GM18907 (cell line): Measurements from ENCODE around the gene PAPLN.
A peak's percentile ranks its signal among the peaks of the same experiment; 100 is the strongest.

ENCODE experiments used
- ATAC-seq: cut with Tn5 transposase; IDR thresholded peaks from one replicate; pipeline ENCODE4 v1.9.1; 2021; ENCODE audit warnings: mild to moderate bottlenecking, moderate library complexity; ENCODE audit not compliant: unreplicated experiment

Gene PAPLN

DNA sequence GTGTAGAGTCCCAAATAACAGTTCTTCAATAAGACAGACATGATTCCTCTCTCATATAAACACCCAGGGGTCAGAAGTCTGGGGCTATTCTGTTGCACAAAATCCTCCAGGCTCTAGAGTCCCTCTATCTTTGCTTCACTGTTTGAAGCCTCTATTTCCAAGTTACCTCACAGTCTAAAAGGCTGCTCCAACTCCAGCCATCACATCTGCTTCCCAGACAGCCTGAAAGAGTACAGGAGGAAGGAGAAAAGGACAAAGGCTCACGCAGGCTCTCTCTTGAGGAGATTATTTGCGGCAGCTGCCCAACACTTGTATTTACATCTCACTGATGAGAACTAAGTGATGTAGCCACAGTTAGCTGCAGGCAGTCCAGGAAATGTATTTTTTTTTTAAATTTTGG, 6.4 kb downstream of the PAPLN start:
- ATAC-seq = no peak

DNA sequence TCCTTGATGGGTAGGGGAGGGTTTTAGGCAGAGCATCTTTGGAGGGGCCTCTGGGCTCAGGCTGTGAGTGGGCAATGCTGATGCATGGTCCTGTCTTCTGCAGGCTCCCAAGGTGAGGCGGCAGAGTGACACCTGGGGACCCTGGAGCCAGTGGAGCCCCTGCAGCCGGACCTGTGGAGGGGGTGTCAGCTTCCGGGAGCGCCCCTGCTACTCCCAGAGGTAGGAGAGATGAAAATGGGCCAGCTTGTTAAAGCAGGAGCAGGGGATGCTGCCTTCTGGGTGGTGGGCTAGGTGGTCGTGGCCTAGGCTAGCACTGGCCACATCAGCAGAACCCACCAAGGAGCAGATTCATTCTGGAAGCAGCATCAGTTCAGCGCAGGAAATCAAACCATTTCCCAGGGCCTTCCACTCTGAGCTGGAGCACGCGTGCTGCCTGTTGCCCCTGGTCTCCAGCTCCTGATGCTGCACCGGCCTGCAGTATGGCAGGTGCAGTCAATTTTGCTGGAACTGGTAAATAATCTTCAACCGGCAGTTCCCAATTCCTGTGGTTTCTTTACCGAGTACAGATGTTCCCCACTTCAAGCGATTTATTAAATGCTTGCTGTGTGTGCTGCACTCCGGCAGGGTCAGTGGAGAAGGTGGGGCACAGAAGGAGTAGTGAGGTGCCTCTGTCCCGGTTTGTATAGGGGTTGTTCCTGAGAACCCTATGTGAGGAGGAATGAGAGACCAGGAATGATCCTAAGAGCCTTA, 7.4 kb downstream of the PAPLN start:
- ATAC-seq = no peak

DNA sequence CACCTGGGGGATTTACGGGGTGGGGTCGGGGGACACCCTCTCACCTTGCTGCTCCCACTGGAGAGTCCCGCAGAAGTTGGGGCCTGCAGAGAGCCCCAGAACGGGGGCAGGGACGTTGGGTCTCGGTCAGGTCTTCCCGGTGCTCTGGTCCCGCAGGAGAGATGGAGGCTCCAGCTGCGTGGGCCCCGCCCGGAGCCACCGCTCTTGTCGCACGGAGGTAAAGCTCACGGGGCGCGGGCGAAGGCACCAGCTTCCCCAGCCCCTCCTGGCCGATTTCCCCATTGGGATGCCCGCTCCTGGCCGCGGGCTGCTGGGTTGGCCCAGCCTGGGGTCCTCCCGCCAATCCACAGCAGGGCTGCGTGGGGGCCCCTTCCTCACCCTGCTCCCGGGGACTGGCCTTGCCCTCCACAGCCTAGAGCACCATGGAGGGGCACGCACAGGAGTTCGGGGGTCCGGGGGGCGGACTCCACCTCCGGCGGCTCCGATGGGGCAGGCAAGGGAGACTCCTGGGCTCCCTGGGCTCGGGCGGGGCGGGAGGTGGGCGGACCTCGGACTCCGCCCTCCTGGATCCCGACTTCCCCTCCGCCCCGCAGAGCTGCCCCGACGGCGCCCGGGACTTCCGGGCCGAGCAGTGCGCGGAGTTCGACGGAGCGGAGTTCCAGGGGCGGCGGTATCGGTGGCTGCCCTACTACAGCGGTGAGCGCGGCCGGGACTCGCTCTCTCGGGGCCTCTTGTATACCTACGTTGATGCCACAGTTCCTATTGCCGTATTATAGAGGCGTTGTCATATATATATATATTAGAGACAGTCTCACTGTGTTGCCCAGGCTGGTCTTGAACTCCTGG, 8.4 kb downstream of the PAPLN start:
- peak; percentile 62 for ATAC-seq

DNA sequence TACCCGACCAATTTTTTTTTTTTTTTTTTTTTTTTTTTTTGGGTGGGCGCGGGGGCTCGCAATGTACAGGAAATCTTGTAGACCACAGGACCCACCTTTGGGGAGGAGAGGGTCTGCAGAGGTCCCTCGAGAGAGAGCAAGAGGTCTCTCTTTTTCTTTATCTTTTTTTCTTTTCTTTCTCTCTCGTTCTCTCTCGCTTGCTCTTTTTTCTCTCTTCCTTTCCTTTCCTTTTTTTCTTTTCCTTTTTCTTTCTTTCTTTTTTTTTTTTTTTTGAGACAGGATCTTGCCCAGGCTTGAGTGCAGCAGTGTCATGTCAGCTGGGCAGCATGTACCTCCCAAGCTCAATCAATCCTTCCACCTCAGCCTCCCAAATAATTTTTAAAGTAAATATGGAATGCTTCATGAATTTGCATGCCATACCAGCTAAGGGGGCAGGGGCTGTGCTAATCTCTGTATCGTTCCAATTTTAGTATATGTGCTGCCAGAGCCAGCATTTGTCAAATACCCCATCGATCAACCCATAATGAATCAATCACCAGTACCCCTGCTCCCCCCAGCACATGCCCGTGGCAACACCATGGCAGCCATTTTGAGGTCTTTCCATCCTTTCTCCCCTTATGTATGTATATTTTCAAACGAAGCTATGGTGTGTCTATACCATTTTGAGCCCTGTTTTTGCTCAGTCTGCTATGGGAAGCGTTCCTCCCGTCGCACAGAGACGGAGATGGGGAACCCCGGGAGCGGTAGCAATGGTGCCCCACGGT, 9.3 kb downstream of the PAPLN start:
- no peak for ATAC-seq

DNA sequence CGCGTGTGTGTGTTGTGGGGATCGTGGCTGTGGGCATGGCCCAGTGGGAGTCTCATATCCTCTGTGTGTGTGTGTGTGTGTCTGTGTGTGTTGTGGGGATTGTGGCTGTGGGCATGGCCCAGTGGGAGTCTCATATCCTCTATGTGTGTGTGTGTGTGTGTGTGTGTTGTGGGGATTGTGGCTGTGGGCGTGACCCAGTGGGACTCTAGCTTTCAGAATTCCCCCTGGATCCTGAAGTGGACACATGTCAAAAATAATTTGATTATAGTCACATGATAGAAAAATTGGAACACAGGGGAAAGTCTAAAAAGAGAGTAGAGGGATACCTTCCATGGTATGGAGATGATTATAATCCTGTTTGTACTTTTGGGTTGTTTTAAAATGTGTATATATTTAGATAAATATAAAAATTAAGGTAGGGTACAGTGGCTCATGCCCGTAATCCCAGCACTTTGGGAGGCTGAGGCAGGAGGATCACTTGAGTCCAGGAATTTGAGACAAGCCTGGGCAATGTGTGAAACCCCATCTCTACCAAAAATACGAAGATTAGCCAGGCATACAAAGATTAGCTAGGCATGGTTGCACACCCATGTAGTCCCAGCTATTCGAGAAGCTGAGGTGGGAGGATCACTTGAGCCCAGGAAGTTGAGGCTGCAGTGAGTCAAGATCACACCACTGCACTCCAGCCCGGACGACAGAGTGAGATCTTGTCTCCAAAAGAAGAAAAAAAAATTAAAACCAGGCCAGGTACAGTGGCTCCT, 11.0 kb downstream of the PAPLN start:
- ATAC-seq = peak; percentile 48

DNA sequence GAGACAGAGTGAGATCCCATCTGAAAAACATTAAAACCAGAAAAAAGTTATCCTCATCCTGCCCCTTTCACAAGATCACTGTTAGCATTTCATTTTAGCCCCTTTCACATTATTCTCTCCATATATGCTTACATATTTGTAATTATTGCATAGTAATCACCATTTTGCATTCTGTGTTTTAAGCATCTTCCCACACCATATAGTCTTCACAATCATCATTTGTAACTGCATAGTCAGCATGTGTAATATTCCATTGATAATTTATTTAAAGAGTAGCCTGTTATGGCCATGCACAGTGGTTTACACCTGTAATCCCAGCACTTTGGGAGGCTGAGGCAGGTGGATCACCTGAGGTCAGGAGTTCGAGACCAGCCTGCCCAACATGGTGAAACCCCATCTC, 11.8 kb downstream of the PAPLN start:
- ATAC-seq = no peak

DNA sequence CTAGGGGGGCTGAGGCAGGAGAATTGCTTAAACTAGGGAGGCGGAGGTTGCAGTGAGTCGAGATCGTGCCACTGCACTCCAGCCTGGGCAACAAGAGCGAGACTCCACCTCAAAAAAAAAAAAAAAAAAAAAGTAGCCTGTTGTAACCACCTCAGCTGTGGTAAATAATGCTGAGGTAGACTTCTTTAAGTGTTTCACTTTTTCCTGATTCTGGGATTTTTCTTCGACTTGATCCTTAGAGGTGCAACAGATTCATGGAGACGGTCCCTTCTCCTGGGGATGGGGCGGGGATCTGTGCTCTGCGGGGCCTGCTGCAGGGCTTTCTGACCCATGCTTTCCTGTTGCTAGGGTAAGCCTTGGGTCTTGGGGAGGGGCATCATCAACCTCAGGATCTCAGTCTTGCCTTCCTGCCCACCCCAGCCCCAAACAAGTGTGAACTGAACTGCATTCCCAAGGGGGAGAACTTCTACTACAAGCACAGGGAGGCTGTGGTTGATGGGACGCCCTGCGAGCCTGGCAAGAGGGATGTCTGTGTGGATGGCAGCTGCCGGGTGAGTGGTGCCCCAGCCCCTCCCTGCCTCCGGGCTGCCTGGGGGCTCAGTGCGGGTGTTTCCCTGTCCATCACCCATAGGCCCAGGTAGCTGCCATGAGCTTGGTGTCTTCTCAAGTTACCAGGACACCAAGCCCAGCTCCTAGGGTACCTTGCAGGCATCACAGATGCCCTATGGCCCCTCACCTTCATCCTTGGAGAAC, 12.4 kb downstream of the PAPLN start:
- no peak for ATAC-seq

DNA sequence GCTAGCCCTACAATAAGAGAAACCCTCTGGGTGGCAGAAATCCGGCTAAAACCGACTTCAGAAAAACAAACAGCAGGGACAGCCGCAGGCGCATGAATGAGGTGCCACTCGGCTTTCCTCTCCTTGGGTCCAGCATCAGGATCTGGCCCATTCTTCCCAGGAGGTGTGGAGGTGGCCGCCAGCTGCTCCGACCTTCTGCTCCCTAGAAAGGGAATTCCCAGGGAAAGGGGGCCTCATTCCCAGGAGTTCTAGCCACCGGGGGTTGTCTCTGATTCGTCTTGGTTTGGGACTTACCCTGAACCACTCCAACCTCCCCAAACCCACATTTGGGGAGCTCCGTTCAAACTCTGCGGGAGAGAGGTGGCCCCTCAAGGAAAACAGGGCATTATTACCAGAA, 13.0 kb downstream of the PAPLN start:
- ATAC-seq = no peak

DNA sequence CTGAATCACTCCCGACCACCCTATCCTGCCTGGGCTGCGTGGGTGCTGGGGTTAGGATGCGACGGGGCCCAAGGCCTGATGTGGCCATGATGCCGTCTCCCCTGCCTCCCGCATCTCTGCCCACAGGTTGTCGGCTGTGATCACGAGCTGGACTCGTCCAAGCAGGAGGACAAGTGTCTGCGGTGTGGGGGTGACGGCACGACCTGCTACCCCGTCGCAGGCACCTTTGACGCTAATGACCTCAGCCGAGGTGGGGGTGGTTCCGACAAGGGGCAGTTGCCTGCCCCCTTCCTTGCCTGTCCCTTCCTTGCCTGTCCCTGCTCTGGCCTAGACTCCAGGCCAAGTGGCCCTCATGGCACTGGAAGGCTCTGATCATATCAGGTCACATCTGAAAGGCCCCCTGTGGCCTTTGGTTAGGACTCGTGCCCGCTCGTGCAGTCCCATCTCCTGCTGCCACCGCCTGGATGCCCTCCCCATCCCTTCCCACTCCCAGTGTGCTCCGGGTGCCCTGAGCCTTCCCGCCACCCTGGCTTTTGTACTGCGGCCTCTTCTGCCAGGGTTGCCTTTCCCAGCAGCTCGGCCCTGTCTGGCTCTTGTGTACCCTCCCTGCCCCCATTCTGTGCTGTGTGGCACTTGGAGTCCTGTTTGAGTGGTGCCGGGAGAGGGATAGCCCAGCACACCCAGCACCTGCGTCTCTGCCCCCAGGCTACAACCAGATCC, 13.6 kb downstream of the PAPLN start:
- ATAC-seq = no peak

DNA sequence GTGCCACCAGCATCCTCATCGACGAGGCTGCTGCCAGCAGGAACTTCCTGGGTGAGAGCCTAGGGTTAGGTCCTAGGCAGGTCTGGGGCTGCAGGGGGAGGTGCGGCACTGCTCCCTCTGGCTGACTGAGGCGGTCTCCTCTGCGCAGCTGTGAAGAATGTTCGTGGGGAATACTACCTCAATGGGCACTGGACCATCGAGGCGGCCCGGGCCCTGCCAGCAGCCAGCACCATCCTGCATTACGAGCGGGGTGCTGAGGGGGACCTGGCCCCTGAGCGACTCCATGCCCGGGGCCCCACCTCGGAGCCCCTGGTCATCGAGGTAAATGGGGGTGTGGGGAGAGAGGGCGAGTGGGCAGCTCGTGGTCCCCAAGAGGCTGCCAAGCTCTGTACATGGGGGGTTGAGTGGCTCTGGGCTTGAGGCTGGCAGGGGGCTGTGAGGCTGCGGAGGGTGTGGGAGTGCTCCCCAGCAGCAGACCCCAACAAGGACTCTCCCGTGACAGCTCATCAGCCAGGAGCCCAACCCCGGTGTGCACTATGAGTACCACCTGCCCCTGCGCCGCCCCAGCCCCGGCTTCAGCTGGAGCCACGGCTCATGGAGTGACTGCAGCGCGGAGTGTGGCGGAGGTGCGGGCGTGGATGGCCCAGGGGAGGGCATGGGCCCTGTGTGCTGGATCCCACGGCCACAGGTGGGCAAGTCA, 14.4 kb downstream of the PAPLN start:
- no peak for ATAC-seq

DNA sequence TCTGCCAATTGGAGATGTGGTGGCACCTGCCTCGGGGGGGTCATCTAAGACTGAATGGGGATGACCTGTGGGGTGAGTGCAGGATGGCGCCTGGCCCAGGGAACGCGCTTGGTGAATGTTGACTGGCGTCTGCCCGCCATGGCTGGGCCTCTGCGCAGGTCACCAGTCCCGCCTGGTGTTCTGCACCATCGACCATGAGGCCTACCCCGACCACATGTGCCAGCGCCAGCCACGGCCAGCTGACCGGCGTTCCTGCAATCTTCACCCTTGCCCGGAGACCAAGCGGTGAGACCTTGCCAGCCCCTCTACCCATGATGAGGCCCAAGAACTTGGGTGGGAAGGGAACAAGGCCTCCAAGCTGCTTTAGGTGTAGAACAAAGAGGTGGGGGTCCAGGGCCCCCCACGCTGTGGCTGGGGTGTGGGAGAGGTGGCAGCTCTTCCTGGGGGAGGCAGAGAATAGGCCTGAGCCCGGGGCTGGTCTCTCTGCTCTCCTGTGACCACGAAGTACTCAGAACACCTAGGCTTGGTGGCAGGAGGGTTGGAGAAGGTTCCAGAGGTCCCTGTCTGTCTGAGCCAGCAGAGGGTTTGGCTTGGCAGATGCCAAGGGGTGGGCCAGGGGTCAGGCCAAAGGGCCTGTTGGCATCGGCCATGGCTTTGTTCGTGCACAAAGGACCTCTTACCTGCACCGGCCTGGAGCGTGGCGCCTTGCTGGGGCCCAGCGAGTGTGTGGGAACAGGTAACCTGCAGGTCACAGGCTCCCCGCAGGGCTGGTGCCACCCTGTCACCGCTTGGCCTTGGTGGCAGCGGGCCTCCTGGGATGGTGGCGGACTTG, 15.4 kb downstream of the PAPLN start:
- no peak for ATAC-seq

DNA sequence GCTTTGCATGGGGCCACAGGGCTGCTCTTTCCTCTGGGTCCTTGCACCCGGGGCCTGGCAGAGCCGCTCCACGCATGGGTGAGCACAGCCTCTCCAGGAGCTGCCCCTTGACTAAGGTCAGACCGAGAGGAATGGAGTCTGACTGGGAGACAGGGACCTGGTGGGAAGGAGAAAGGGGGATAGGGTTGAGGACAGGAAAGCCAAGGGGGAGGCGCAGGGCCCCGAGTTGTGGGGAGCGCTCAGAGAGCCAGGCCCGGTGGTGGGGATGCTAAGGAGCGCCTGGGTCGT, 16.0 kb downstream of the PAPLN start:
- no peak for ATAC-seq

DNA sequence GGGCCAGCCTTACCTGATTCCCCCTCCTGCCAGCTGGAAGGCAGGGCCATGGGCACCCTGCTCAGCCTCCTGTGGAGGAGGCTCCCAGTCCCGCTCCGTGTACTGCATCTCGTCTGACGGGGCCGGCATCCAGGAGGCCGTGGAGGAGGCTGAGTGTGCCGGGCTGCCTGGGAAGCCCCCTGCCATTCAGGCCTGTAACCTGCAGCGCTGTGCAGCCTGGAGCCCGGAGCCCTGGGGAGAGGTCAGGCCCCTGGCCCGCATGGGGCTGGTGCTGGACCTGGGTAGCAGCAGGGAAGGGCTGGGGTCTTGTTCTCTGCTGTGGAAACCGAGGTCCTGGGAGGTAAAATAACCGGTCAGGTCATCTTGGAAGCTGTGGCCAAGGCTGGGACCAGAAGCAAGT, 16.4 kb downstream of the PAPLN start:
- no peak for ATAC-seq

DNA sequence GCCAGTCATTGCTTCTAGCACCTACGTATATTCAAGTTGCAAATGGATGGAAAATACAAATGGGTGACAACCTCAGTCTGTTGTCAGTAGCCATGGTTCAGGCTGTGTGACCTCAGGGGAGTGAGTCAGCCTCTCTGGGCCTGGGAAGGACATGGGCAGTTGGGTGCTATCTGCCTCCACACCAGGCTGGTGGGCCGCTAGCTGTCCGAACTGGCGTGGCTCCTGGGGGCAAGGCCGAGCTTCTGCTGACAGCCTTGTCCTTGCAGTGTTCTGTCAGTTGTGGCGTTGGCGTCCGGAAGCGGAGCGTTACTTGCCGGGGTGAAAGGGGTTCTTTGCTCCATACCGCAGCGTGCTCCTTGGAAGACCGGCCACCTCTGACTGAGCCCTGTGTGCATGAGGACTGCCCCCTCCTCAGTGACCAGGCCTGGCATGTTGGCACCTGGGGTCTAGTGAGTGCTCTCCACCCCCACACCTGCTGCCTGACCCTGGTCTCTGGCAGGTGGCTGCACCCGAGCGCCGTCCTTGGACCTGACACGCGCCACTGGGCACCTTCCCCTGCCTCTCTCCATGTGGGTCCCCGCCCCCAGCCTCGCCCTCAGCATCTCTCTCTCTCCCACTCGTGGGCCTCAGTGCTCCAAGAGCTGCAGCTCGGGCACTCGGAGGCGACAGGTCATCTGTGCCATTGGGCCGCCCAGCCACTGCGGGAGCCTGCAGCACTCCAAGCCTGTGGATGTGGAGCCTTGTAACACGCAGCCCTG, 17.1 kb downstream of the PAPLN start:
- ATAC-seq = no peak

DNA sequence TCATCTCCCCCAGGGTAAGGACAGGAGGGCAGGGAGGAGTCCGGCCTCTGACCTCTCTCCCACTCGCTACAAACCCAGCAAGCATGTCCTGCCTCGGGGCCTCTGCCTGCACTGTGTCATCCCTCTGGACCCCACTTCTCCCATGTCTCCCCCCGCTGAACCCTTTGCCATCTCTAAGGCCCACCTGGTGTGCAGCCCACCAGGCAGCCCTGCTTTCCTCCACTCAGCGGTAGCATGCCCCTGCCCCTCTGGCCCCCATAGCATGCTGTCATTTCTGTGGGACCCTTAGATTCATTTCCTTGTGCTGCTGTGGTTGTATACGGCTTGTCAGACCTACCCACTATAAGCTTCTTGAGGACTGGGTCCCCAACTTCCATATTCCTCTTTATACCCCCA, 17.7 kb downstream of the PAPLN start:
- no peak for ATAC-seq

DNA sequence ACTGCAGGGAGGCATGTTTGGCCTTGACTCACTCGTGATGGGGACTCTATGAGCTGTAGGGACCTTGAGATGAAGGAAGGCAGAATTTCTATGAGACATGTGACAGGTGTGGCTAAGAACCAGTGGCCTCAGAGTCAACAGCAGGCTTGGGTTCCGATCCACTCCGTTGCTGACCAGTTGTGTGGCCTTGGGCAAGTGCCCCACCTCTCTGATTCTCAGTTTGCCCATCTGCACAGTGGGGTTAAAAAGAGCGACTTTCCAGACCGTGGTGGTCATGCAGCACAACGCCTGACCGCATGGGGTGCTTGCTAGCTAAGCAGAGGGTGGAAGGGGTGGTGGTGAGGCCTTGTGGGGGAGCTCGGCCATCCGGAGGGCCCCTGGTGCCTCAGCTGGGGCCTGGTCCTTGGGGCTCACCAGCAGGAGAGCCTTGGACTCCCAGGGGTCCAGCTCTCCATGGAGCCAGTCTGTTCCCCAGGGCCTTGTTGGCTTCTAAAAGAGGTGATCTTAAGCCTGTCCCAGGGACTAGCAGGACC, 18.5 kb downstream of the PAPLN start:
- ATAC-seq = no peak

DNA sequence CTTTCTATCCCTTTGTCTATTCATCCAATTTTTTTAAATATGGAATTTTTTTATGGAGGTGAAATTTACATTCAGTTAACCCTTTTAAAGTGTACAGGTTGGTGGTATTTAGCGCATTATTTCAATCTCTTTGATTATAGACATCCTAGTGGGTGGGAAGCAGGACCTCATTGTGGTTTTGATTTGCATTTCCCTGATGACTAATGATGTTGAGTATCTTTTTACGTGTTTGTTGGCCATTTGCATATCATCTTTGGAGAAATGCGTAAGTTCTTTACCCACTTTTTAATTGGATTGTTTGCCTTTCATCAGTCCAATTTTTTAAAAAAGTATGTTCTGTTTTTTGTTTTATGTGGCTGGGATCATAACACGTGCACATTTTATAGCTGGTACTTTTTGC, 20.8 kb downstream of the PAPLN start:
- no peak for ATAC-seq
